Measurements from ENCODE around the gene FGFR4.

- TF ChIP-seq CTCF (IDR thresholded peaks at IDR 0.05; ENCODE audit: low read depth, low read length) (no peak), EZH2phosphoT487 (IDR thresholded peaks at IDR 0.05; ENCODE audit: low read depth) (no peak)
These were observed 19.2 kb downstream of the FGFR4 start for GRCh38 chr5:177105691-177106476.
